ENCODE results near the gene NEK4.
"Not testable (repeated sequence)": the region's sequence is repeated elsewhere in the genome, so short reads cannot be mapped to it uniquely, and the experiment has no call there.

Gene NEK4

DNA sequence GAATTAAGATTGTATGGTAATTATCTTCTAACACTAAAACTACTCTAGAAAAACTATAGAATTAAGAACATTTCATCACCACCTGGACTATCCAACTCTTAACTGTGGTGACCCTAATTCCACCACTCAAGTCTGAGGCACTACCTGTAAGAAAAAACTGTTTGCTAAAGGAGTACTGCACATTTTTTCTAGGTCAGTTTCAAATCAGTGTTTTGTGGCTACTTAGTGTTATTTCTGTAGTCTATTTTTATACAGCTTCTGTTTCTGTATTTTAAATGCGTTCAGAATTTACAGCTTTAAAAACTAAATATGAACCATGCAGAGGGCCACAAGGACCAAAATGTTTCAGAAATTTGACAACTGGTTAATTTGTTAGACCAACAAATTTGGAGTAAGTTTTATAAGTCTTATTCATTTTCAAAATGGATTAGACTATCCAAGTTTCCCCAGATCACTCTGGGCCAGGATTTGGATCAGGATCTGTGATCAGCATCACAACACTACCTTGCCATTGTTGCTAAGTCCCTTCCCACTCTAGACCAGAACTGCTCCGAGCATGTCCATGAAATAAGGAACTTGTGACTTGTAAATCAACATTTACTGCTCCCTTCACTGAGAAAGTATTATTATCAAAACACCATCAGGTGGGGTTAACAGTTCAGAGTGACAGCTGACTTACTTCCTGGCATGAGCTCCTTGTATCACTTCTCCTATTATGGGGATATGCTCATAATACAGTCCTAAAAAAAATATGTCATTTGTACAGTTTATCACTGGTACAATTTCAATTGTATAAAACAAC, 73.7 kb downstream of the NEK4 start:
- no peak for DNase-seq (ENCODE audit: low spot score)

DNA sequence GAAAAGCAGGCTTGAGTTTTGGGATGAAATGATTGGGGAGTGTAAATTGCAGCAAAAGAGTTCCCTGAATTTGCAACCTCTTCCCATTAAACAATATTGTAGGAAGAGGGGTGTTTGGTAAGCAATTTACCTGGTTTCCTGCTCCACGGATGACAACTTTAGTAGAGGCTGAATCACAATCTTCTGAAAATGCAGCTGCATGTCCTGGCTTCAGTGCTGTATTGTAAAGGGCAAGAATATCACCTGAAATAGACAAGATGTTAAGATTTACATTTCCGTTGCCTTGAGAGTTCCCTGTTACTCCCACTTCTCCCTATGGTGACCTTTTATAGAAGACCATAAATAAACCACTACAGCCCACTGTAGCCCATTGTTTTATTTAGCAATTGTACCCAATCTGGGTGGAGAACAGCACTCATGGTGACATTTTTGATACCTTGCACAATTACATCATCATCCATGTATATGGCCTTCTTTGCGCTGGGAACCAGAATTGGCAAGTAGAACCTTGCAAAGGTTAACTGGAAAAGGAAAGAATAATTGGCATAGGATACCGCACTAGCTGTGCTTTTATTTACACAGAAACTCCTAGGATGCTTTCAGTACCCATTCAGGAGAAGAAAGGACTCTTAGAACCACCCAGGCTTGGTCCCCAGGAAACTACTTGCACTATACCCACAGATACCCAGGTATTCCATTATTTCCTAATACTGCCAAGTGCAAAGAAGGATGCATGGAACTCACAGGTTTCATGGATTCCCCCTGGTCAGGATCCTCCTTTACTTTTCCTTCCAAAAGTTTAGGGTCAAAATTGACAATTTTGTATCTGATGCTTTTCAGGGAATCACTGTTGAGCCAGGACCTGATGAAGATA, 74.7 kb downstream of the NEK4 start:
- DNase-seq (ENCODE audit: low spot score): no peak

DNA sequence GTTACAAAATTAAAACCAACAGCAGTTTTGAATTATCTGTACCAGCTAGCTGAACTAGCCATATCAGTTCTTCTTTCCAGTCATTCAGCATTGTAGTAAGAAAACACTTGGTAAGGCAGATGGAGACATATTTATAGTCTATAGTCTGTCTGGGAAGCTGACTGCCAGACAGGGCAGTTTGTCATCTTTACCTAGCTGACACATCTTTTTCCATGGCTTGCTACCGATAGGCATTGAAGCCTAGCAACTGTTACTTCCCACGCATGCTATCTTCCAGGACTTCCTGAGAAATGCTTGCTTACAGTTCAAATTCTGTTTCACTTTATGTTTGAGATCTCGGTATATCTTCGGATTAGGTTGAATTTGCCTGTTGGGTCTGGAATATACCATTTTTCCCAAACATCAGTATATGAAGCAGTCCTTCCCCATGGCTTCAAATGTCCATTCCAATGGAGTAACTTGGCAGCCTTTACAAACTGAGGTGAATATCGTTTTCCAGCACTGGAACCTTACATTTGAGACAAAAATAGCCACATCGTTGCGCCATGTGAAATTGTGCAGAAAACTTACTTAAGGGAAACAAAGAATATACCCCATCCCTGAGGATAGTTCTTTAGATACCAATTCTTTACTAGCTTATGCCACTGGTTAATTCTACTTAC, 76.1 kb downstream of the NEK4 start:
- DNase-seq (ENCODE audit: low spot score): no peak

- DNase-seq (ENCODE audit: low spot score): no peak
These were observed 77.7 kb downstream of the NEK4 start for GRCh38 chr3:52693071-52693470.

DNA sequence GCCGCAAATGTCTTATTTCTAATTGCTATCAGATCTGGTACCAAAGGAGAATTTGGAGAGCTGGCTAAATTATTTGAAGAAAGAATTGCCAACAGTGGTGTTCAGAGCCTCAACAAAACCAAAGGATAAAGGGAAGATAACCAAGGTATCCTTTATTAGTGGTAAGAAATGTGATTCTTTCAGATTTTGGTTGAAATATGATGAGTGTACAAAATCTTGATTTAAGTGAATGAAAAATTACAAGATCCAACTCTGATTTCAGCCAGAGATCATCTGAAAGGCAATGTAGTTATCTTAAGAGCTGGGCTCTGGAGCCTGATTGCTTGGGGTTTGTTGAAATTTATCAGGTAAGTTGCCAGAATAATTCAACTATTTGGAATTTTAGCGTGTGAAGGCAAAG, 80.2 kb downstream of the NEK4 start:
- no peak for DNase-seq (ENCODE audit: low spot score)

GRCh38 chr3:52689151-52689550, 81.6 kb downstream of the NEK4 start:
- no peak for DNase-seq (ENCODE audit: low spot score)

- DNase-seq (ENCODE audit: low spot score): no peak
These were observed 82.5 kb downstream of the NEK4 start for GRCh38 chr3:52688266-52688665.

DNA sequence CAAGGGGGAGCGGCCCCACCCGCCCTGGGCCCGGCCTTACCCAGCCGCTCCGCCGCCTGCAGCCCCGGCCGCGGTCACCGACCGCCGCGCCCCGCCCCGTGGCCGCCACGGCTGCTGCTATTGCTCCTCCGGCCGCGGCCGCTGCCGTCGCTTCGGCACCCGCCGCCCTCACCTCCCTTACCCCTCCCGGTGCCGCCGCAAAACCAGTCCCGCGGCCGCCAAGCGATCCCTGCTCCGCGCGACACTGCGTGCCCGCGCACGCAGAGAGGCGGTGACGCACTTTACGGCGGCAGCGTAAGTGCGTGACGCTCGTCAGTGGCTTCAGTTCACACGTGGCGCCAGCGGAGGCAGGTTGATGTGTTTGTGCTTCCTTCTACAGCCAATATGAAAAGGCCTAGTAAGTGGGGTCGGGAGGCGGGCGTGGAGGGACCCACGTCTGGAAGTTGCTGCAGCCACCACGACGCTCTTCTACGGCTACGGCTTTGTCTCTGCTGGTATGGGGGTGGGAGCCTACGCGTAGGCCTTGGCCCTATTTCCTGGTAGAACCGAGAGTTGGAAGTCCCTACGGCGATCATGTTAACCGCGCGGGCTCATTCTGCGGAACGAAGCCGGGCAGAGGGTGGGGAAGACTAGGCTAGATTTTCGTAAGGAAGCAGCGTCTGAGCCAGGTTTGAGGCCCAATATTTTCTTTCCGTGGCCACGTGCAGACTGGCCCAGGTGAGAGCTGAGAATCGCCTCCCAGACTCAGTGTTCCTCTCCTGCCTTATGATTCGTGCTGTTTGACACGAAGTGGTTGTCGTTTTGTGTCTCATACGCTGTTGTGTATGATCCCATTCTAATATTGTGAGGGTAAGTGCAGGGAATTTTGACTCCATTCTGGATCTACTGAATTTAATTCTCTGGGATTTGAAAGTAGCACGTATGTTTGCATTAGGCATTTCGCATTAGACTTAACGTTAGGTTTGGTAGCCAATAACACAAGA, 84.7 kb downstream of the NEK4 start, which contains the start of the genes GNL3 and PBRM1:
TSS of gene GNL3 (plus strand) at position 324 of the 983 bp plus-strand sequence. CDS start at position 385, 61 bp downstream.
TSS of gene PBRM1 (minus strand) at position 205 of the 983 bp plus-strand sequence.
- DNase-seq (ENCODE audit: low spot score): peak; percentile 92

DNA sequence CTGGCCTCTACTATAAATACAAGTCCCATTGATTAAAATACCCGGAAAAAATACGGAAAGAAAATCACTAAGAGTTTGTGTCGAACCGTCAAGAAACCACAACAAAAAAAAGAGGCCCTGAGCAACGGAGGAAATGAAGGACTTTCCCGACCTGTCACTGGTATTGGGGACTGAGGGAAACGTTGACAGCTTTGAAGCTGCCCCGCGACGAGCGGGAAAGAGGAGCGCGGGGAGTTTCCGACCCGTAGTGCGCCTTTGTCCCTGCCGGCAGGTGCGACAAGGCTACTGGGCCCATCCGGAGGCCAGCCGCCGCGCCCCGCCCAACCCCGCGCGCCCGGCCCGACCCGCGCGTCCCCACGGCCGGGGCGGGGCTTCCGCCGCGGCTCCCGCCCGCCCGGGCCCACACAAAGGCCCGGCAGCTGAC, 85.4 kb downstream of the NEK4 start:
- DNase-seq (ENCODE audit: low spot score): peak; percentile 69

DNA sequence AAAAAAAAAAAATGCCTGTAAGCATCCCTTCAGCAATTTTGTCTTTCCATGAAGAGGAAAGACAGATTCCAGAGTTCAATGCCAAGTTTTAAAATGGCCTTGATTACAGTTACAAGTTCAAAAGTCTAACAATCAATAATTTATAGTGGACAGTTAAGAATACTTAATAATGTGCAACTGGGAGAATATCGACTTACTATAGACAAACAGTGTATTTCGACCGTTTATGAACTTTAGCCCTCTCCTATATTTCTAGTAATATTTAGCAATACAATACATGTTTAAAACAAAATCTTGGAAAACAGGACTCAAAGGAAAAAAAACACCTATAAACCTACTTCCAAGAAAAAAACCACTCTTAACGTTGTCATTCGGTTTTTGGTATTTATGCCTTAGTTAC, 86.6 kb downstream of the NEK4 start:
- no peak for DNase-seq (ENCODE audit: low spot score)

DNA sequence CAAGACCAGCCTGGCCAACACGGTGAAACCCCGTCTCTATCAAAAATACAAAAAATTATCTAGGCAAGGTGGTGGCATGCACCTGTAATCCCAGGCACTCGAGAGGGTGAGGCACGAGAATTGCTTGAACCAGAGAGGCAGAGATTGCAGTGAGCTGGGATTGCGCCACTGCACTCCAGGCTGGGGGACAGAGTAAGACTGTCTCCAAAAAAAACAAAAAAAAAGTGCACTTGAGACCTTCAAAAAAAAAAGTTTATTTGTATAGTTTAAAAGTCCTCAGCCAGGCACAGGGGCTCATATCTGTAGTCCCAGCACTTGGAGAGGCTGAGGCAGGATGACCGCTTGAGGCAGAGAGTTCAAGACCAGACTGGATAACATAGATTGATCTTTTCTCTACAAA, 87.1 kb downstream of the NEK4 start:
- no peak for DNase-seq (ENCODE audit: low spot score)

- peak; percentile 10 for DNase-seq (ENCODE audit: low spot score)
These were observed 88.7 kb downstream of the NEK4 start for GRCh38 chr3:52682016-52682415.

DNA sequence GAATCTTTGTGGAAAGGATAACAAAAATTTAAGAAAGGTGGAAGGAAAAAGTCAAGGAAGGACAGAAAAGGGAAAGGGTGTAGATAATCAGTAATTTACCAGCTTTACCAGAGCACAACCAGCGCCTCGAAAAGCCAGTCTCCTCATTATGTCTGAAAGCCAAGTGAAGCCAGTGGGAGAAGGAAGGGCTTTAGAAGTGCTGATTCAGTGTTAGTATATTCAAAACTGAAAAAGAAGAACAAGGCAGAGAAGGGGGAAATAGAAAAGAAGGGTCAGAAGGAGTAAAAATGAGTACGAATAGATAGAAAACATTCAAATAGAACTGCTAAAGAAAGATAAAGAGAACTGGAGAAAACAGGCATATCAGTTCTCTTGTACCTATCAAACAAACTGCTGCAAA, 89.1 kb downstream of the NEK4 start:
- no peak for DNase-seq (ENCODE audit: low spot score)

- no peak for DNase-seq (ENCODE audit: low spot score)
These were observed 90.9 kb downstream of the NEK4 start for GRCh38 chr3:52679811-52680210.

DNA sequence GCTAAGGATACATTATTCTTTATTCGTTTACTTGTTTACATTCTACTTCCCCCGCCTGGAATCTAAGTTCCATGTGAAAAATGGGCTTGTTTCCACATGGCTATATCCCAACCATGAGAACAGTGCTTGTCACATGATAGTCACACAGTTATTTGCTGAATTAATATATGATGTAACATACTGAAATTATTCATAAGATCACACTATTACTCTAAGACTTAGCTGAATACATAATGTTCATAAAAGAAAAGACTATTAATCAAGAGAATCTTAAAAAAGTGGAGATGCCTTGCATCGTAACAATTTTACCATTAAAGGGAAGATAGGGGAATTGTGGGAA, 91.6 kb downstream of the NEK4 start:
- no peak for DNase-seq (ENCODE audit: low spot score)

DNA sequence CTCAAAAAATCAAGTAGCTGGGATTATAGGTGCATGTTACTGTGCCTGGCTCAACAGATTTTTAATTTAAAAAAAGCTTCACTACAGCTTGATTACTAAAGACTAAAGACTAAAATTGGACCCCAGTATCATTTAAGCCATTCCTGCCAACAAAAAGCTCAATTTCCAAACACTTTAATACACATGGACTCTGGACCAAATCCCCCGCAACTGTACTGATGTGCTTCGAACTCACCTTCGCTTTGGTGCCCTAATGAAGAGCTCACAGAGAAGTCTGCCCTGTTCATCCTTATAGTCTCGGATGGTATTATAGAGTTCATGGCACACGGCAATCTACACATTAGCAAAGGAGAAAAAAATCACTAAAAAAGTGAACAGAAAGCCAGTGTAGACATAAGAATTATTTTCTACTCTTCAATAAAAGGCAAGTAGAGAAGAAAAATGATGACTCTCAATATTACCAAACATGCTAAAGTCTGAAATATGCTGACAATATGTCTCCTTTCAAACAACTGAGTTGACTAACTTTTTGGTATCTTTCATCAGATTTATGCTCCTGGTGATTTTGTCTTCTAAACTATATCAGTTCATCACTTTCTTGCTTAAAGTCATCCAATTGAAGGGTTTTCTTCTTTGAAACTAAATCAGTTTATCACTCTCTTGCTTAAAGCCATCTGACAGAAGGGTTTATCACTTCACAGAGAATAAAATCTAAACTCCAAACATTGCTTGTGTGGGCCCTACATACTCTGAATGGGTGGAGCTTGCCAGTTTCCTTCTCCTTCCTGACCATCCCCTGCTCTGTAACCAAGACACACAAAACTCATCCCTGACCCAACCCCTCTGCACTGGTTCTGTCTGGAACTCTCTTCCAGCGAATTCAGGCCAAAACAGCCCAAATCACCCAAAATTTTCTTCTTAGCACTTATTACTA, 92.2 kb downstream of the NEK4 start:
- DNase-seq (ENCODE audit: low spot score): no peak

DNA sequence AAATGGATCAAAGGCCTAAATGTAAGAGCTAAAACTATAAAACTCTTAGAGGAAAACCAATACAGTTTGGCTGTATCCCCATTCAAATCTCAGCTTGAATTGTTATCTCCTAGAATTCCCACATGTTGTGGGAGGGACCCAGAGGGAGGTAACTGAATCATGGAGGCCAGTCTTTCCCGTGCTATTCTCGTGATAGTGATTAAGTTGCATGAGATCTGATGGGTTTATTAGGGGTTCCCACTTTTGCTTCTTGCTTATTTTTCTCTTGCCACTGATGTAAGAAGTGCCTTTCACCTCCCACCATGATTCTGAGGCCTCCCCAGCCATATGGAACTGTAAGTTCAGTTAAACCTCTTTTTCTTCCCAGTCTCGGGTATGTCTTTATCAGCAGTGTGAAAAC, 94.5 kb downstream of the NEK4 start:
- not testable (repeated sequence) for DNase-seq (ENCODE audit: low spot score)

GRCh38 chr3:52671676-52672075, 99.1 kb downstream of the NEK4 start:
- peak; percentile 6 for DNase-seq (ENCODE audit: low spot score)

- peak; percentile 73 for DNase-seq (ENCODE audit: low spot score)
These were observed 99.9 kb downstream of the NEK4 start for GRCh38 chr3:52670621-52671521.
